WTC11 (cell line): Measurements from ENCODE around the gene CACNA1B. TPM values are rescaled to one million over a fixed set of nuclear protein-coding genes. Genes with fewer than 3 reads are reported as not detected.

Experiments
- ARID4B ChIP-seq: sonication (generic); formaldehyde crosslinking; IDR thresholded peaks from 2 replicates; pipeline ENCODE4 v1.8.0; 2023; ENCODE audit warnings: missing genetic modification reagents, mild to moderate bottlenecking, borderline replicate concordance
- ATF1 ChIP-seq: sonication (generic); formaldehyde crosslinking; IDR thresholded peaks from 2 replicates; pipeline ENCODE4 v1.8.1; 2023; ENCODE audit warnings: mild to moderate bottlenecking, moderate library complexity, missing genetic modification reagents
- CBFB ChIP-seq: sonication (generic); formaldehyde crosslinking; IDR thresholded peaks from 2 replicates; pipeline ENCODE4 v1.8.1; 2022; ENCODE audit warnings: mild to moderate bottlenecking, low read depth, missing genetic modification reagents
- CDX4 ChIP-seq: fragments of 250-450 bp; sonication (Bioruptor Pico); IDR thresholded peaks from 2 replicates; pipeline ENCODE4 v1.9.0; 2021; ENCODE audit warnings: moderate library complexity, mild to moderate bottlenecking, inconsistent platforms, borderline replicate concordance
- CTCF ChIP-seq: fragments of 200-600 bp; IDR thresholded peaks from 2 replicates; pipeline ENCODE4 v1.8.0; 2022; ENCODE audit warnings: antibody characterized with exemption
- ESRRA ChIP-seq: sonication (generic); formaldehyde crosslinking; IDR thresholded peaks from 2 replicates; pipeline ENCODE4 v1.8.1; 2022; ENCODE audit warnings: mild to moderate bottlenecking, missing genetic modification reagents, borderline replicate concordance
- FOXJ3 ChIP-seq: sonication (generic); formaldehyde crosslinking; IDR thresholded peaks from 2 replicates; pipeline ENCODE4 v1.9.0; 2021; ENCODE audit warnings: missing genetic modification reagents, mild to moderate bottlenecking, borderline replicate concordance
- FOXP1 ChIP-seq: sonication (generic); formaldehyde crosslinking; IDR thresholded peaks from 2 replicates; pipeline ENCODE4 v1.8.0; 2022; ENCODE audit warnings: missing genetic modification reagents, mild to moderate bottlenecking, moderate library complexity, borderline replicate concordance
- FOXP4 ChIP-seq: sonication (generic); formaldehyde crosslinking; IDR thresholded peaks from 2 replicates; pipeline ENCODE4 v1.8.0; 2022; ENCODE audit warnings: mild to moderate bottlenecking, missing genetic modification reagents
- GABPB1 ChIP-seq: sonication (generic); formaldehyde crosslinking; IDR thresholded peaks from 2 replicates; pipeline ENCODE4 v1.8.1; 2023; ENCODE audit warnings: mild to moderate bottlenecking, missing genetic modification reagents
- GRHL2 ChIP-seq: fragments of 250-450 bp; sonication (Bioruptor Pico); IDR thresholded peaks from 2 replicates; pipeline ENCODE4 v1.8.0; 2022; ENCODE audit warnings: mild to moderate bottlenecking, moderate library complexity; ENCODE audit not compliant: insufficient replicate concordance, severe bottlenecking
- NFATC4 ChIP-seq: fragments of 250-450 bp; sonication (Bioruptor Pico); IDR thresholded peaks from 2 replicates; pipeline ENCODE4 v1.9.0; 2021; ENCODE audit warnings: mild to moderate bottlenecking
- NFYB ChIP-seq: sonication (generic); formaldehyde crosslinking; conservative IDR thresholded peaks from 2 replicates; pipeline ENCODE4 v1.8.0; 2022; ENCODE audit warnings: low read depth, missing genetic modification reagents
- NR1H2 ChIP-seq: sonication (generic); formaldehyde crosslinking; IDR thresholded peaks from 2 replicates; pipeline ENCODE4 v1.9.0; 2021; ENCODE audit warnings: mild to moderate bottlenecking, moderate library complexity, missing genetic modification reagents
- PRRX2 ChIP-seq: fragments of 250-450 bp; sonication (Bioruptor Pico); IDR thresholded peaks from 2 replicates; pipeline ENCODE4 v1.8.0; 2021; ENCODE audit warnings: mild to moderate bottlenecking
- RORB ChIP-seq: fragments of 250-450 bp; sonication (Bioruptor Pico); IDR thresholded peaks from 2 replicates; pipeline ENCODE4 v1.9.0; 2021; ENCODE audit warnings: mild to moderate bottlenecking
- SOX15 ChIP-seq: fragments of 250-450 bp; sonication (Bioruptor Pico); IDR thresholded peaks from 2 replicates; pipeline ENCODE4 v1.9.0; 2021; ENCODE audit warnings: mild to moderate bottlenecking
- STAT6 ChIP-seq: sonication (generic); formaldehyde crosslinking; conservative IDR thresholded peaks from 2 replicates; pipeline ENCODE4 v1.8.1; 2023; ENCODE audit warnings: mild to moderate bottlenecking, low read depth, missing genetic modification reagents, moderate library complexity
- TCF7 ChIP-seq: sonication (generic); formaldehyde crosslinking; IDR thresholded peaks from 2 replicates; pipeline ENCODE4 v1.8.0; 2022; ENCODE audit warnings: mild to moderate bottlenecking, low read depth, missing genetic modification reagents, moderate library complexity
- ZMAT4 ChIP-seq: fragments of 250-450 bp; sonication (Bioruptor Pico); IDR thresholded peaks from 2 replicates; pipeline ENCODE4 v1.9.0; 2021; ENCODE audit warnings: mild to moderate bottlenecking
- ZNF138 ChIP-seq: sonication (generic); formaldehyde crosslinking; conservative IDR thresholded peaks from 2 replicates; pipeline ENCODE4 v1.8.1; 2022; ENCODE audit warnings: mild to moderate bottlenecking, moderate library complexity, missing genetic modification reagents
- ZNF232 ChIP-seq: sonication (generic); formaldehyde crosslinking; IDR thresholded peaks from 2 replicates; pipeline ENCODE4 v1.8.0; 2022; ENCODE audit warnings: mild to moderate bottlenecking, missing genetic modification reagents
- ZNF263 ChIP-seq: sonication (generic); formaldehyde crosslinking; IDR thresholded peaks from 2 replicates; pipeline ENCODE4 v1.8.1; 2022; ENCODE audit warnings: low read depth, mild to moderate bottlenecking, moderate library complexity, missing genetic modification reagents
- ZNF416 ChIP-seq: fragments of 250-450 bp; sonication (Bioruptor Pico); IDR thresholded peaks from 2 replicates; pipeline ENCODE4 v1.9.0; 2021; ENCODE audit warnings: mild to moderate bottlenecking, inconsistent platforms
- ZNF423 ChIP-seq: fragments of 250-450 bp; sonication (Bioruptor Pico); IDR thresholded peaks from 2 replicates; pipeline ENCODE4 v2.1.2; 2022; ENCODE audit warnings: mild to moderate bottlenecking, moderate library complexity
- ZNF671 ChIP-seq: fragments of 250-450 bp; sonication (Bioruptor Pico); IDR thresholded peaks from 2 replicates; pipeline ENCODE4 v1.8.0; 2021; ENCODE audit warnings: mild to moderate bottlenecking
- total RNA-seq: library from RNA; stranded (reverse); gene quantifications from 3 replicates; pipeline ENCODE4 v1.2.3, GENCODE V29; 2021

Gene CACNA1B
- total RNA-seq, 1 experiment from 2014 or later, result 8.4 TPM

GRCh38 chr9:137878146-137878941 lies 762 bp downstream of the CACNA1B start (continued):
- TF ChIP-seq ARID4B (CRISPR knock-in tag), result peak; percentile 98
- peak; percentile 95 for TF ChIP-seq ZNF138 (CRISPR knock-in tag)
- TF ChIP-seq GABPB1 (CRISPR knock-in tag), result no peak
- TF ChIP-seq FOXP1 (CRISPR knock-in tag), result peak; percentile 99
- TF ChIP-seq RORB (CRISPR knock-in tag), result no peak
- peak; percentile 51; the same call in 1 of the 2 replicates for TF ChIP-seq ZNF263
- peak; percentile 93 for TF ChIP-seq TCF7 (CRISPR knock-in tag)
- TF ChIP-seq FOXP4 (CRISPR knock-in tag), result peak; percentile 99
- no peak for TF ChIP-seq ZMAT4 (CRISPR knock-in tag)
- TF ChIP-seq ZNF416 (CRISPR knock-in tag), result no peak
- TF ChIP-seq NR1H2 (CRISPR knock-in tag), result peak; percentile 35; the same call in 1 of the 2 replicates
- TF ChIP-seq NFATC4, result no peak
- peak; percentile 89; the same call in 1 of the 2 replicates for TF ChIP-seq STAT6
- TF ChIP-seq GRHL2 (CRISPR knock-in tag), result no peak
- TF ChIP-seq FOXJ3 (CRISPR knock-in tag), result no peak
- 0 out of 2 replicates have a peak, but pooled peaks have one; percentile 64 for TF ChIP-seq CBFB
- TF ChIP-seq NFYB (CRISPR knock-in tag), result peak; percentile 48
- TF ChIP-seq PRRX2 (CRISPR knock-in tag), result peak; percentile 14; the same call in 1 of the 2 replicates
- no peak for TF ChIP-seq CDX4 (CRISPR knock-in tag)
- peak; percentile 98 for TF ChIP-seq ZNF232 (CRISPR knock-in tag)
- no peak for TF ChIP-seq ZNF423
- TF ChIP-seq ESRRA (CRISPR knock-in tag), result peak; percentile 96
- TF ChIP-seq CTCF, result no peak
- TF ChIP-seq SOX15 (CRISPR knock-in tag), result no peak
- peak; percentile 66; the same call in 1 of the 2 replicates for TF ChIP-seq ATF1
- no peak for TF ChIP-seq ZNF671 (CRISPR knock-in tag)
